Occipital lobe (tissue), 2 donors: ENCODE data around the gene CPO. TPM values are rescaled to one million over a fixed set of nuclear protein-coding genes. Genes with fewer than 3 reads are reported as not detected.

Source experiments
- DNase-seq: peaks from one replicate; lab custom pipeline; 2025; lab: John Stamatoyannopoulos, UW
- total RNA-seq: library from RNA; depleted of rRNA; stranded (reverse); fragments of >200 nt; gene quantifications from one replicate; pipeline ENCODE4 v1.2.3, GENCODE V29; 2014

Gene CPO
- total RNA-seq, 1 donor from 2014 or later: not detected

- no peak for DNase-seq
These were observed 73.1 kb downstream of the CPO start for GRCh38 chr2:207012461-207012860.

- DNase-seq: no peak
These were observed 75.1 kb downstream of the CPO start for GRCh38 chr2:207014424-207014823.

GRCh38 chr2:207015901-207016300, 76.6 kb downstream of the CPO start:
- DNase-seq: no peak

Other genes with a start within 250 kb of the CPO start
- not detected for gene DYTN, start 221.1 kb upstream of the CPO start, total RNA-seq
- gene MDH1B, start 174.2 kb upstream of the CPO start, total RNA-seq: 2.5 TPM
- gene FASTKD2, start 173.9 kb upstream of the CPO start, total RNA-seq: 44.6 TPM
- 69.7 TPM for gene KLF7, start 226.4 kb downstream of the CPO start, total RNA-seq